SKM-1 (cell line): ENCODE measurements around the gene TAX1BP1.

Experiments used
- DNase-seq: peaks from one replicate; lab custom pipeline; 2025; ENCODE audit not compliant: unreplicated experiment; lab: John Stamatoyannopoulos, UW

Gene TAX1BP1

GRCh38 chr7:27777662-27778061, 37.7 kb downstream of the TAX1BP1 start:
- DNase-seq, result no peak

- DNase-seq, result no peak
These were observed 39.9 kb downstream of the TAX1BP1 start for GRCh38 chr7:27779873-27780272.

DNA sequence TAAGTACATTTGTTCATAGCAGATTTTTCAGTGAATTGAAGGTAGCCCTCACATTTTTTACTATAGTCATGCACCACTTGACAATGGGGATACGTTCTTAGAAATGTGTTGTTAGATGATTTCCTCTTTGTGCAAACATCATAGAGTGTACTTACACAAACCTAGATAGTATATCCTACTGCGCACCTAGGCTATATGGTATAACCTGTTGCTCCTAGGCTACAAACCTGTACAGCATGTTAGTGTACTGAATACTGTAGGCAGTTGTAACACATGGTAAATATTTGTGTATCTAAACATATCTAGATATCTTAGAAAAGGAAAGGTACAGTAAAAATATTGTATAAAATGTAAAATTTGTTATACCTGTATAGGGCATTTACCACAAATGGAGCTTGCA, 41.2 kb downstream of the TAX1BP1 start:
- DNase-seq, result no peak

DNA sequence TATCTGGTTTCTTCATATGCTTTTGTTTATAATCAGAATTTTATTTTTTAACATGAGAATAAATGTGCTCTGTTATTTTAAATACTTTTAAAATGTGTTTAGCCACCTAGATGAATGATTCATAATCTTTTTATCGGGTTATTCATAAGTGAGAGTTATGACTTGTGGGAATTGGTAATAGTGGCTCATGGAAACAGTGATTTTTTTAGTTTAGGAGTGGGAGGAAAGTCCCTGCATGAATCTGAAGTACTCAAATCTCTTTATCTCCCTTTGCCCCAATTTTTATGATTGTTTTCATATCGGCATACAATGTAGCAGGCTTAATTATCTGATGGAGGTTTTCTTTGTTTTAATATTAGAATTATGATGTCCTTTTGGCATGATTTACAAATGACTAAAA, 42.9 kb downstream of the TAX1BP1 start:
- DNase-seq, result no peak

DNA sequence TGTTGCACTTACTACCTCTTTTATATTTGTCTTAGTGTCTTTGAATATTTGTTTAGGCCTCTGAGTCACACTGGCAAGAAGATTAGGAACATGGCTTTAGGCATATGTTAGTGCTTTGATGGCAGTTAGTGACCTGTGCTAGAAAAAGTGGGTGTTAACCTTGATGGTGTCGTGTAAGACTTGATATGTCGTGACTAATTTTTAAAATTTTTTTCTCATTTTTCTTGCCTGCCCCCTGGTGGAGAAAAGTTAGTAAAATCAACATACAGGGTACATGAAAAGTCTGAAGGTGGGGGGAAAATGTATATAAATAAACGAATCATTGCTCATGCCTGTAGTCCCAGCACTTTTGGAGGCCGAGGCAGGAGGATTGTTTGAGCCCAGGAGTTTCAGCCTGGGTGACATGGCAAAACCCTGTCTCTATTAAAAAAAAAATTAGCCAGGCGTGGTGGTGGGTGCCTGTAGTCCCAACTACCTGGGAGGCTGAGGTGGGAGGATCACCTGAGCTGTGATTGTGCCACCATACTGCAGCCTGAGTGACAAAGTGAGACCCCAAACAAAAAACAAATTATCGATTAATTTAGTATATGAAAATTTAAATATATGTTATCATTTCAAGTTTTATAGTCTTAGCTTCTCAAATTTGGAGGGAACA, 44.6 kb downstream of the TAX1BP1 start:
- DNase-seq, result peak; percentile 14

- DNase-seq, result no peak
These were observed 48.5 kb downstream of the TAX1BP1 start for GRCh38 chr7:27788437-27788836.

- no peak for DNase-seq
These were observed 53.8 kb downstream of the TAX1BP1 start for GRCh38 chr7:27793780-27794179.

GRCh38 chr7:27795977-27796376, 56.0 kb downstream of the TAX1BP1 start:
- no peak for DNase-seq

- DNase-seq, result no peak
These were observed 59.2 kb downstream of the TAX1BP1 start for GRCh38 chr7:27799212-27799611.

DNA sequence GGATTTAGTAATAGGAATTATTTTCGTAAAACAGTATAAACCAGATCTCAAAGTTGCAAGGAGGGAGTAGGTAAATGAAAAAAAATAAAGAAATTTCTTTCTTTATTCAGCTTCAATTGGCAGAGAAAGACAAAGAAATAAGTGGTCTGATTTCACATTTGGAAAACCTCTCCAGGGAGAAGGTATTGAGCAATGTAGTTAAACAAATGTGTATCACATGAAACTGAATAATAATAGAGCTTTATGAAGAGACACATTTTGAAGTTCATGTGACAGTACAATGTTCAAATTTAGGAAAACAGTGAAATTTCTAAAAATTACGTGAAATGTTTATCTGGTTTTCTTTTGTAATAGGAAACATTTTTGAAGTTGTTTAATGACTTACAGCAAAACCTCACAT, 63.0 kb downstream of the TAX1BP1 start:
- no peak for DNase-seq

DNA sequence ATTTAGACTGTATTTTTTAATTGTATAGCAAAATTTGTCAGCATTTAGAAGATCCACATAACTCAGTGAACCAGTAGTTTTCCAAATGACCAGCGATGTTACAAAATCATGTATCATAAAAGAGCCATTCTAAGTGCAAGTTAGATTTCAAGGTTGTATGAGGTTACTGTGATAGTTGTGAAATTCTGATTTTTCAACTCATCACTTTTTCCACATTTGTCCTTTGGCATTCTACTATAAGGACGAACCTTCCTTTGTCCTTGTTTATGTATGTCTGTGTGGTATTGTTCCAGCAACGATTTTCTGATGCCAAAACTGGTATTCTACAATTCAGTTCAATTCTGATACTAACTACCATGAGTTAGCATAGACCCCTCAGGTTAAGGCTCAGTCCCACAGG, 64.2 kb downstream of the TAX1BP1 start:
- no peak for DNase-seq

DNA sequence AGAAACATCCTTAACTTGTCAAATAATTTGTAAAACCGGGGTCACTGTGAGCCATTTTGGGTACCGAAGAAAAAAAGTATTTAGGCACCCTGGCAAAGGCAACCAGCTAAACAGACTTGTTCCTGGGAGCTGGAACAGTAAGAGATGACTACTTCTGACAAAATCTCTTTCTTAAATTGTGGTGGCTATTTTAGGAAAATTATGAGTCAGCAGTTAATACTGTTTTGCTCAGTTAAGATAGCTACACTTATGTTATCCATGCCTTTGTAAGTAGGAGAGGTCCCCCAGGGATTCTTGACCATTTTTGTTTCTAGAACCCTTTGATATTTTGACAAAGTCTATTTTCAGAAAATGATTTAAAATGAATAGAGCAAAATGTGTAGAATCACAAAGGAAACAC, 68.7 kb downstream of the TAX1BP1 start:
- DNase-seq, result no peak

DNA sequence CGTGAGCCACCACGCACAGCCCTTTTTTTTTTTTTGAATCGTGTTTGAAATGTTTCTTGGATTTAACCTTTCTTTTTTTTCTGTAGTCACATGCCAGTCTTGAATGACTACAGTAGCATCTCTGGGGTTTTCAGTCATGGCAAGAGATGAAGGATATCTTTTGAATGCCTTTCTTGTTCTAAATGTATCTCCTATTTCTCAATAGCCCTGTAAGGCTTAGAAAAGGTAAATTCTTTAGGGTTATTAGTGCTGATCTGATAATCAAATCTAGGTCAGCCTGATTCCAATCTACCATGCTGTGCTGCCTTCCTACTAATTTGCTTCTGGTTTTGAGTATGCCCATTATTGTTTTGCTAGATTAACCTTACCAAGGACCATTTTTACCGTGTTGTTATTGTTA, 70.2 kb downstream of the TAX1BP1 start:
- no peak for DNase-seq

GRCh38 chr7:27812706-27813105, 72.7 kb downstream of the TAX1BP1 start:
- DNase-seq, result no peak

- DNase-seq, result no peak
These were observed 82.3 kb downstream of the TAX1BP1 start for GRCh38 chr7:27822245-27822644.

DNA sequence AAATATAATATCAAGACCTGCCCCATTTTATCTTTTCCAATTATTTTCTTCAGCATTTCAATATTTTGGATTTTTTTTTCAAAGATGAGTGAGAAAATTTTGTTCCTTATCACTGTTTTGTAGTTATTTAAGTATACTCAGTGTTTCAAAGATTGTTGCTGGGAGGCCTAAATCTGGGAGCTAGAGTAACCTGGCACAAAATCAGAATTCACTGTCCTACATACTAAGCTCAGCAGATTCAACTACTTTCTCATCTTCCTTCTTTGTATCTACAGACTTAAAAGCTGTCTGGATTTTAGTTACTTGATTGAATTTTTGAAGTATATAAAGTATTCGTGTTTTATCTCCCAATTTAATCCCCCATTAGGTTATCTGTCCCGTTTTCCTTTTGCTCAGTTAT, 85.9 kb downstream of the TAX1BP1 start:
- no peak for DNase-seq

- no peak for DNase-seq
These were observed 86.4 kb downstream of the TAX1BP1 start for GRCh38 chr7:27826357-27826756.

- no peak for DNase-seq
These were observed 94.4 kb downstream of the TAX1BP1 start for GRCh38 chr7:27834179-27834921.

DNA sequence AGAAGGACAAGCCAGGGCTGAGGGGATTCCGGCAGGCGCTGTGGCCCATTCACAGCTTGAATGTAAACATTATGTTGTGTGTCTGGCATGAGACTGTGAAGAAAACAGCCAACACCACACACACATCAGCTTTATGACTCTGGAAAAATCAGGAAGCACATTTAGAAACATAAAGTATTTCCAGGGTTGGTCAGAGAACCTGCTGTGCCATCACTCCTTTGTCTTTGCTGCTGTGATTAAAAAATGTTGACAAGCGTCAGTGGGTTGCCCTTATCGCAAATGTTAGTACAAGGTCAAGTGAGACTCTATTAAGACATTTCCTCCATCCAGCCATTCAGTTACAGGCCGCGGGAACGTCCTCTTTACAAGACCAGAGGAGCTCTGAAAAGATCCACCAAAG, 95.4 kb downstream of the TAX1BP1 start:
- DNase-seq, result no peak

DNA sequence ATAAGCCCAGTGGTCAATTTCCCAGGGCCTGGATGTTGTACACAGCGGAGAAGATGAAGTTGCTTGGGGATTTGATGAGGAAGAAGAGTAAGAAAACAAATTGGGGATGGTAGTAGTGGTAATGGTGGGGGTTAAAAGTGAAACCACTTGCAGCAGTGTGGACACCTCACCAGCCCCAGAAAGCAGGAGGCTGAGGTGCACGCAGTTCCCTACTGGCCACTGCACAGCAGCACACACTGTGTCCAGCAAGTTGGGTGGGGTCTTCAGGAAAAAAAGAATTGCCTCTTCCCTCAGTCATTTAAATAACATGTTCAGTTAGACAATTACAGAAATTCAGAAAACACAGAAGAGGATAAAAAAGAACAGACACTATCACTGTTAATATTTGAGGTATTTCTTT, 96.6 kb downstream of the TAX1BP1 start:
- DNase-seq, result no peak

- DNase-seq, result no peak
These were observed 99.1 kb downstream of the TAX1BP1 start for GRCh38 chr7:27839099-27839498.

GRCh38 chr7:27840313-27840712, 100.4 kb downstream of the TAX1BP1 start:
- DNase-seq, result no peak
